Activated CD4-positive, alpha-beta T cell treated with anti-CD3 and anti-CD28 coated beads for 4 hours (primary cell): ENCODE data around the gene LSM8.
"Not testable (repeated sequence)": the region's sequence is repeated elsewhere in the genome, so short reads cannot be mapped to it uniquely, and the experiment has no call there.

Experiments used
- DNase-seq, 2 donors: peaks; one replicate each; pipeline ENCODE4 v3.0.0-alpha.2; 2020

LSM8 gene

GRCh38 chr7:118214051-118214832, 30.3 kb downstream of the LSM8 start:
- peak; percentile 62 to 66 for DNase-seq

- no peak for DNase-seq
Observed at GRCh38 chr7:118214833-118215182, 30.8 kb downstream of the LSM8 start.

GRCh38 chr7:118217210-118217619, 33.3 kb downstream of the LSM8 start:
- DNase-seq, result no peak

- DNase-seq, result no peak
Observed at GRCh38 chr7:118218413-118219156, 34.6 kb downstream of the LSM8 start.

- DNase-seq, result no peak
Observed at GRCh38 chr7:118219157-118219512, 35.2 kb downstream of the LSM8 start.

- no peak for DNase-seq
Observed at GRCh38 chr7:118220583-118220982, 36.6 kb downstream of the LSM8 start.

- DNase-seq, result no peak
Observed at GRCh38 chr7:118222591-118222990, 38.6 kb downstream of the LSM8 start.

GRCh38 chr7:118224521-118224920, 40.6 kb downstream of the LSM8 start, which contains the start of gene ANKRD7:
ANKRD7 (plus strand) TSS chr7:118224704; CDS start chr7:118224831, 127 bp downstream.
- no peak for DNase-seq

- DNase-seq, result no peak
Observed at GRCh38 chr7:118232837-118233236, 48.9 kb downstream of the LSM8 start.

GRCh38 chr7:118233799-118234198, 49.8 kb downstream of the LSM8 start:
- DNase-seq, result no peak

GRCh38 chr7:118239014-118239413, 55.0 kb downstream of the LSM8 start:
- no peak for DNase-seq

GRCh38 chr7:118240320-118240719, 56.4 kb downstream of the LSM8 start:
- DNase-seq, result not testable (repeated sequence)
